Endothelial cell of umbilical vein (primary cell): ENCODE data around the gene OTUD5. TPM values are rescaled to one million over a fixed set of nuclear protein-coding genes. Genes with fewer than 3 reads are reported as not detected.

Source experiments
- BruUV-seq: library from RNA; stranded (reverse); fragments of 400-500 nt; replicated peaks from 2 replicates; lab custom pipeline; 2021; lab: Mats Ljungman, UMichigan
- CTCF ChIA-PET: fragments of 300-600, 350-600 bp; sonication (Branson Sonifier 250); formaldehyde crosslinking; loops from one replicate; lab custom pipeline; 2021; ENCODE audit warnings: antibody characterized with exemption, inconsistent platforms; lab: Charles Lee
- POLR2A ChIA-PET: fragments of 300-600, 350-600 bp; sonication (Branson Sonifier 250); formaldehyde crosslinking; loops from one replicate; lab custom pipeline; 2021; ENCODE audit warnings: antibody characterized with exemption, inconsistent platforms; lab: Charles Lee
- DNase-seq: peaks from one replicate; pipeline ENCODE4 v3.0.0-alpha.2; 2011; ENCODE audit warnings: low read depth, low spot score
- FAIRE-seq: peaks from 2 replicates; lab custom pipeline; 2011; peaks lifted over from hg19 to GRCh38; lab: Jason Lieb, UNC
- H2AFZ ChIP-seq: 2 replicates; pipeline ENCODE4 v1.6.0; 2012; ENCODE audit warnings: low read depth, low read length, control low read depth, inconsistent platforms
- H3K27ac ChIP-seq: 2 replicates; pipeline ENCODE4 v1.5.1; 2011; ENCODE audit warnings: low read depth, mild to moderate bottlenecking, control low read depth, low read length, moderate library complexity; ENCODE audit not compliant: insufficient read depth
- H3K27me3 ChIP-seq, 2 experiments: 2 replicates each; pipeline versions ENCODE4 v1.6.0 to v1.6.1; 2011; ENCODE audit warnings: low read length in 2 of 2, mixed read lengths in 1 of 2; ENCODE audit not compliant: control insufficient read depth in 2 of 2, insufficient read depth in 2 of 2
- H3K36me3 ChIP-seq, 2 experiments: 2 replicates in 1 of 2; 3 replicates in 1 of 2; pipeline ENCODE4 v1.5.1; 2011; ENCODE audit warnings: low read length in 2 of 2, mild to moderate bottlenecking in 1 of 2, moderate library complexity in 1 of 2; ENCODE audit not compliant: control insufficient read depth in 2 of 2, insufficient read depth in 2 of 2; ENCODE audit errors: extremely low read depth in 1 of 2
- H3K4me1 ChIP-seq: 3 replicates; pipeline ENCODE4 v1.5.1; 2011; ENCODE audit warnings: mild to moderate bottlenecking, low read length; ENCODE audit not compliant: control insufficient read depth, insufficient read depth; ENCODE audit errors: extremely low read depth
- H3K4me2 ChIP-seq: 2 replicates; pipeline ENCODE4 v1.6.1; 2011; ENCODE audit warnings: low read length, control low read depth, mixed read lengths; ENCODE audit not compliant: insufficient read depth
- H3K4me3 ChIP-seq, 3 experiments: fragments of 200-600 bp in 1 of 3; sonication (generic), shearing (Covaris generic) in 1 of 3; replicated peaks in 1 of 3; 2 replicates each; pipeline ENCODE4 v1.5.1; 2011 to 2016; ENCODE audit warnings: control low read depth in 3 of 3, low read length in 3 of 3, mild to moderate bottlenecking in 2 of 3, inconsistent platforms in 1 of 3, low read depth in 1 of 3, moderate library complexity in 1 of 3; ENCODE audit not compliant: insufficient read depth in 1 of 3
- H3K79me2 ChIP-seq: 2 replicates; pipeline ENCODE4 v1.6.0; 2012; ENCODE audit warnings: low read length, inconsistent platforms; ENCODE audit not compliant: control insufficient read depth, insufficient read depth
- H3K9ac ChIP-seq: replicated peaks from 2 replicates; pipeline ENCODE3; 2011; ENCODE audit warnings: low read length, control low read depth; ENCODE audit not compliant: insufficient read depth; ENCODE audit errors: extremely low read depth
- H3K9me1 ChIP-seq: replicated peaks from 3 replicates; pipeline ENCODE4 v1.6.0; 2011; ENCODE audit warnings: mild to moderate bottlenecking, low read length; ENCODE audit not compliant: control insufficient read depth, insufficient read depth; ENCODE audit errors: extremely low read depth
- H3K9me3 ChIP-seq: replicated peaks from 2 replicates; pipeline ENCODE4 v1.5.1; 2012; ENCODE audit warnings: low read length, inconsistent platforms; ENCODE audit not compliant: control insufficient read depth, insufficient read depth
- H4K20me1 ChIP-seq: replicated peaks from 2 replicates; pipeline ENCODE3; 2011; ENCODE audit warnings: mild to moderate bottlenecking, low read length; ENCODE audit not compliant: control insufficient read depth, insufficient read depth; ENCODE audit errors: extremely low read depth
- CTCF ChIP-seq, 2 donors: IDR thresholded peaks; 1 replicate in 1 of 2; 2 replicates in 1 of 2; pipeline ENCODE4 v1.5.1; 2011; ENCODE audit warnings: low read length in 2 of 2, mild to moderate bottlenecking in 2 of 2, moderate library complexity in 2 of 2, control low read depth in 1 of 2, inconsistent platforms in 1 of 2, low read depth in 1 of 2; ENCODE audit not compliant: insufficient read depth in 1 of 2; ENCODE audit errors: extremely low read depth in 1 of 2
- EZH2 ChIP-seq: IDR thresholded peaks from 2 replicates; pipeline ENCODE4 v1.6.1; 2012; ENCODE audit warnings: borderline replicate concordance, low read depth, mild to moderate bottlenecking, moderate library complexity, low read length, inconsistent platforms; ENCODE audit not compliant: severe bottlenecking
- FOS ChIP-seq: IDR thresholded peaks from 2 replicates; pipeline ENCODE4 v1.6.1; 2011; ENCODE audit warnings: mild to moderate bottlenecking, low read length, moderate library complexity, borderline replicate concordance; ENCODE audit not compliant: insufficient read depth
- GATA2 ChIP-seq: IDR thresholded peaks from 2 replicates; pipeline ENCODE4 v1.7.0; 2011; ENCODE audit warnings: low read depth, mild to moderate bottlenecking, moderate library complexity, mixed read lengths, low read length; ENCODE audit not compliant: insufficient read length, insufficient read depth
- JUN ChIP-seq: IDR thresholded peaks from 2 replicates; pipeline ENCODE4 v1.6.1; 2011; ENCODE audit warnings: borderline replicate concordance, low read depth; ENCODE audit not compliant: insufficient read length, insufficient read depth
- MAX ChIP-seq: IDR thresholded peaks from 2 replicates; pipeline ENCODE4 v1.6.1; 2011; ENCODE audit not compliant: insufficient read depth, insufficient read length
- MYC ChIP-seq: IDR thresholded peaks from one replicate; pipeline ENCODE4 v1.6.1; 2011; ENCODE audit warnings: mild to moderate bottlenecking, low read depth, low read length
- POLR2A ChIP-seq: IDR thresholded peaks from 2 replicates; pipeline ENCODE4 v1.6.1; 2012; ENCODE audit warnings: low read depth, mild to moderate bottlenecking, control low read depth, low read length
- POLR2AphosphoS5 ChIP-seq: IDR thresholded peaks from 2 replicates; pipeline ENCODE4 v1.6.1; 2012; ENCODE audit warnings: low read depth, mild to moderate bottlenecking, control low read depth, low read length, moderate library complexity; ENCODE audit not compliant: insufficient read depth
- dilution Hi-C: fragments of 300-500 bp; cut with MboI; formaldehyde crosslinking; loops from one replicate; pipeline ENCODE4 v1.15.0; 2019; ENCODE audit warnings: low sequenced_read_pairs; ENCODE audit not compliant: extremely low pct_ligation_motif_present
- intact Hi-C: fragments of 100-400 bp; cut with micrococcal nuclease; formaldehyde crosslinking; loops from one replicate; pipeline ENCODE4 v1.10.0; 2022
- polyA plus RNA-seq, 4 experiments: library from polyadenylated mRNA; depleted of rRNA in 3 of 4; stranded (reverse) in 3 of 4; unstranded in 1 of 4; fragments of >200 nt; gene quantifications; 2 replicates each; pipeline versions ENCODE4 v1.2.1 to v1.2.3, GENCODE V29; 2011 to 2012; ENCODE audit warnings: missing spikeins in 1 of 4
- total RNA-seq: library from RNA; stranded (reverse); gene quantifications from 2 replicates; pipeline ENCODE4 v1.2.3, GENCODE V29; 2021

The OTUD5 gene
- total and polyA plus RNA-seq, 2 donors (not counting 3 experiments of a cell fraction or from before 2014, with no cell fraction given), result 44.3 to 44.6 TPM

GRCh38 chrX:48897625-48898306, 59.6 kb downstream of the OTUD5 start, which contains the start of the genes PQBP1 and TIMM17B:
TSS of gene PQBP1 (plus strand) at chrX:48897930. CDS start at chrX:48898510, 580 bp downstream.
TSS of gene TIMM17B (minus strand) at chrX:48897768. CDS start at chrX:48897749, 19 bp downstream.
- BruUV-seq, result no TSS peak
- ChIA-PET CTCF (interaction anchor here (1.3 to 1.6 kb wide), 2 partner anchors 13 to 250 kb away, joined by 4 to 6 read pairs; partner anchors contain the start of gene SLC35A2), POLR2A (interaction anchor here (0.6 to 0.9 kb wide), 3 partner anchors 60 to 320 kb away, joined by 3 read pairs; no protein-coding TSS in a partner anchor)
- Histone ChIP-seq H3K9ac (peak within 1 kb of the TSS; percentile 89), H3K4me3 (peak within 1 kb of the TSS; percentile 17 to 65 (median 51)), H3K9me1 (no peaks in the 10 kb centered on the region), H3K36me3 (peaks cover 0 to 4% of the 10 kb centered on the region in 2 experiments), H3K4me2 (peak within 1 kb of the TSS; percentile 80), H3K9me3 (no peaks in the 10 kb centered on the region), H4K20me1 (no peaks in the 10 kb centered on the region), H3K27me3 (no peaks in the 10 kb centered on the region), H3K27ac (peak within 1 kb of the TSS; percentile 69), H3K4me1 (peaks cover 6% of the 10 kb centered on the region), H3K79me2 (peaks cover 19% of the 10 kb centered on the region), H2AFZ (no peak within 1 kb of the TSS)
- DNase-seq, result peak; percentile 96
- intact Hi-C loops (loop anchor here (1.0 to 10.0 kb wide), 5 partner anchors 13 to 367 kb away; partner anchors contain the start of genes FOXP3, PPP1R3F, SLC35A2 and SUV39H1), dilution Hi-C loops (no loop called here)
- FAIRE-seq, result peak; percentile 99
- TF ChIP-seq FOS (no peak), GATA2 (no peak), EZH2 (no peak), POLR2A (peak; percentile 72), CTCF (IDR thresholded peaks at IDR 0.05; ENCODE audit: extremely low read depth in 1 of 2, insufficient read depth in 1 of 2, low read depth in 1 of 2, low read length in 2 of 2) (no peak), MYC (no peak), MAX (no peak), POLR2AphosphoS5 (peak; percentile 59), JUN (no peak)
